ENCODE measurements around the gene NAA50. TPM values are rescaled to one million over a fixed set of nuclear protein-coding genes. Genes with fewer than 3 reads are reported as not detected.
A peak's percentile ranks its signal among the peaks of the same experiment; 100 is the strongest.

NAA50 gene
- total RNA-seq, 1 experiment from 2014 or later = 208 TPM

DNA sequence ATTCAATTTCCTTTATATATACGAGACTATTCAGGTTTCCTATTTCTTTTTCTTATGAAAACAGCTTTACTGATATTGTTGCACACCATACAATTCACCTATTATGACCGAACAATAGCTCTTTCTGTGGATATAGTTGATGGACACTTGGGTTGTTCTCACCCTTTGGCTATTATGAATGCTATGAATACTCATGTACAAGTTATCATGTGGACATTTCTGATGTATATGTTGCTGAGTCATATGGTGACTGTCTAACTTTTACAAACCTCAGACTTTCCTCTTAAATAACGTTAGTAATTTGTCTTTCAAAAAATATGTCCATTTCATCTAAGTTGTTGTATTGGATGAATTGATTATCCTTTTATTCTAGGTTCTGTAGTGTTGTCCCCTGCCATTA is 33.9 kb downstream of the NAA50 start:
- Histone ChIP-seq H3K9me3 (ENCODE audit: control insufficient read depth, insufficient read depth, low read depth, low read length) (no peaks in the 10 kb centered on the region), H3K36me3 (ENCODE audit: control insufficient read depth, insufficient read depth, low read length) (peaks cover 5% of the 10 kb centered on the region; the same call in 1 of the 2 replicates), H3K27me3 (ENCODE audit: control insufficient read depth, insufficient read depth, low read length) (no peaks in the 10 kb centered on the region), H3K4me1 (ENCODE audit: control insufficient read depth, insufficient read depth, low read length) (no peaks in the 10 kb centered on the region), H3K27ac (ENCODE audit: low read length) (no peak overlapping the region), H3K4me3 (ENCODE audit: low read depth in 2 of 2, low read length in 2 of 2) (no peak overlapping the region)
- DNase-seq (ENCODE audit: low read depth, low spot score) (no peak), ATAC-seq (peak; percentile 62; the same call in 1 of the 2 replicates)
- intact Hi-C loops (cut with micrococcal nuclease; ENCODE audit: unreplicated experiment) (no loop called here), in situ Hi-C loops (cut with HindIII; ENCODE audit: low pct_unique_long_range_greater_than_20kb, low sequenced_read_pairs) (no loop called here)
- no peak for TF ChIP-seq TCF7L2 (IDR thresholded peaks at IDR 0.05; ENCODE audit: low read depth, low read length)
- ChIA-PET POLR2A (interaction anchor here (0.7 kb wide), 1 partner anchor 1805 kb away, joined by 8 read pairs; no protein-coding TSS in a partner anchor), CTCF (interaction anchor here (0.6 kb wide), 3 partner anchors 28 to 382 kb away, joined by 4 to 5 read pairs (median 4); no protein-coding TSS in a partner anchor)
- no TSS peak for BruUV-seq (replicated peaks)

DNA sequence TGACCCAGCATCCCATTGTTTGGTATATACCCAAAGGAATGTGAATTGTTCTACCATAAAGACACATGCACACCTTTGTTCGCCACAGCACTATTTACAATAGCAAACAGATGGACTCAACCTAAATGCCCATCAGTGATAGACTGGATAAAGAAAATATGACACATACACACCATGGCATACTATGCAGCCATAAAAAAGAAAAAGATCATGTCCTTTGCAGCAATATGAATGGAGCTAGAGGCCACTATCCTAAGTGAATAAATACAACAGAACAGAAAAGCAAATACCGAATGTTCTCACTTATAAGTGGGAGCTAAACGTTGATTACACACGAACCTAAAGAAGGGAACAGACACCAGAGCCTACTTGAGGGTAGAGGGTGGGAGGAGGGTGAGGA is 38.2 kb downstream of the NAA50 start:
- Histone ChIP-seq H3K27me3 (ENCODE audit: control insufficient read depth, insufficient read depth, low read length) (no peaks in the 10 kb centered on the region), H3K27ac (ENCODE audit: low read length) (no peak overlapping the region), H3K4me1 (ENCODE audit: control insufficient read depth, insufficient read depth, low read length) (no peaks in the 10 kb centered on the region), H3K36me3 (ENCODE audit: control insufficient read depth, insufficient read depth, low read length) (no peaks in the 10 kb centered on the region), H3K4me3 (ENCODE audit: low read depth in 2 of 2, low read length in 2 of 2) (no peak overlapping the region), H3K9me3 (ENCODE audit: control insufficient read depth, insufficient read depth, low read depth, low read length) (no peaks in the 10 kb centered on the region)
- DNase-seq (ENCODE audit: low read depth, low spot score) = no peak
- in situ Hi-C loops (cut with HindIII; ENCODE audit: low pct_unique_long_range_greater_than_20kb, low sequenced_read_pairs) = no loop called here
- no TSS peak for BruUV-seq (replicated peaks)
- ATAC-seq = no peak
- intact Hi-C loops (cut with micrococcal nuclease; ENCODE audit: unreplicated experiment) = no loop called here
- TF ChIP-seq SIN3A (IDR thresholded peaks at IDR 0.05; ENCODE audit: borderline replicate concordance, insufficient read depth, low read depth, low read length) = no peak
- no peak for TF ChIP-seq TCF7L2 (IDR thresholded peaks at IDR 0.05; ENCODE audit: low read depth, low read length)
- TF ChIP-seq, protein P1, sequence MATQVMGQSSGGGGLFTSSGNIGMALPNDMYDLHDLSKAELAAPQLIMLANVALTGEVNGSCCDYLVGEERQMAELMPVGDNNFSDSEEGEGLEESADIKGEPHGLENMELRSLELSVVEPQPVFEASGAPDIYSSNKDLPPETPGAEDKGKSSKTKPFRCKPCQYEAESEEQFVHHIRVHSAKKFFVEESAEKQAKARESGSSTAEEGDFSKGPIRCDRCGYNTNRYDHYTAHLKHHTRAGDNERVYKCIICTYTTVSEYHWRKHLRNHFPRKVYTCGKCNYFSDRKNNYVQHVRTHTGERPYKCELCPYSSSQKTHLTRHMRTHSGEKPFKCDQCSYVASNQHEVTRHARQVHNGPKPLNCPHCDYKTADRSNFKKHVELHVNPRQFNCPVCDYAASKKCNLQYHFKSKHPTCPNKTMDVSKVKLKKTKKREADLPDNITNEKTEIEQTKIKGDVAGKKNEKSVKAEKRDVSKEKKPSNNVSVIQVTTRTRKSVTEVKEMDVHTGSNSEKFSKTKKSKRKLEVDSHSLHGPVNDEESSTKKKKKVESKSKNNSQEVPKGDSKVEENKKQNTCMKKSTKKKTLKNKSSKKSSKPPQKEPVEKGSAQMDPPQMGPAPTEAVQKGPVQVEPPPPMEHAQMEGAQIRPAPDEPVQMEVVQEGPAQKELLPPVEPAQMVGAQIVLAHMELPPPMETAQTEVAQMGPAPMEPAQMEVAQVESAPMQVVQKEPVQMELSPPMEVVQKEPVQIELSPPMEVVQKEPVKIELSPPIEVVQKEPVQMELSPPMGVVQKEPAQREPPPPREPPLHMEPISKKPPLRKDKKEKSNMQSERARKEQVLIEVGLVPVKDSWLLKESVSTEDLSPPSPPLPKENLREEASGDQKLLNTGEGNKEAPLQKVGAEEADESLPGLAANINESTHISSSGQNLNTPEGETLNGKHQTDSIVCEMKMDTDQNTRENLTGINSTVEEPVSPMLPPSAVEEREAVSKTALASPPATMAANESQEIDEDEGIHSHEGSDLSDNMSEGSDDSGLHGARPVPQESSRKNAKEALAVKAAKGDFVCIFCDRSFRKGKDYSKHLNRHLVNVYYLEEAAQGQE (IDR thresholded peaks at IDR 0.05; ENCODE audit: insufficient read depth in 1 of 2, low read depth in 2 of 2, low read length in 1 of 2) = no peak
- TF ChIP-seq CTCF (IDR thresholded peaks at IDR 0.05) = no peak
- no peak for TF ChIP-seq POLR2AphosphoS5 (IDR thresholded peaks at IDR 0.05; ENCODE audit: low read depth, low read length)
- ChIA-PET CTCF (no interaction called here), POLR2A (no interaction called here)

DNA sequence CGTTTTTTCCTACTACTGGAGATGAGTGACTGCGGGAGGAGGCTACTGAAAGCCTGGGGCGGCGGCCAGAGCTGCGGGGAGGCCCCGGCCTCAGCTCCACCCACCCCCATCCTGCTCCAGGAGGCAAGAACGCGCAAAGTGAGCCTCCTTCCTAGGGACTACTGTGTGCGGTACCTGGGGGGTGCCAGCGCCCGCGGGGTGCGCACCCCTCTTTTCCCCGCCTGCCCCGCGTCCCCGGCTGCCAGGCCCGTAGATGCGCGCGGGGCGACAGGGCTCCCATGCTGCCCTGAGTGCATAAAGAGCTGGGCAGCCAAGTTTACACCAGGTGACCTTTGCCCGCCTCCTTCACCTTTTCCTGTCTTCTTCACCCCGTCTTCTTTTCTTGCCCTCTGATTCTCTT is 47.1 kb downstream of the NAA50 start:
- Histone ChIP-seq H3K36me3 (ENCODE audit: control insufficient read depth, insufficient read depth, low read length) (no peaks in the 10 kb centered on the region), H3K27ac (ENCODE audit: low read length) (peak overlapping the region; percentile 98), H3K9me3 (ENCODE audit: control insufficient read depth, insufficient read depth, low read depth, low read length) (no peaks in the 10 kb centered on the region), H3K4me1 (ENCODE audit: control insufficient read depth, insufficient read depth, low read length) (peaks cover 17% of the 10 kb centered on the region), H3K27me3 (ENCODE audit: control insufficient read depth, insufficient read depth, low read length) (no peaks in the 10 kb centered on the region), H3K4me3 (ENCODE audit: low read depth in 2 of 2, low read length in 2 of 2) (peak overlapping the region; percentile 40 to 59)
- no TSS peak for BruUV-seq (replicated peaks)
- ChIA-PET POLR2A (interaction anchor here (0.6 to 0.7 kb wide), 3 partner anchors 29 to 686 kb away, joined by 4 to 5 read pairs (median 5); no protein-coding TSS in a partner anchor), CTCF (no interaction called here)
- intact Hi-C loops (cut with micrococcal nuclease; ENCODE audit: unreplicated experiment) (no loop called here), in situ Hi-C loops (cut with HindIII; ENCODE audit: low pct_unique_long_range_greater_than_20kb, low sequenced_read_pairs) (no loop called here)
- TF ChIP-seq CTCF (IDR thresholded peaks at IDR 0.05) (no peak), TCF7L2 (IDR thresholded peaks at IDR 0.05; ENCODE audit: low read depth, low read length) (no peak), SIN3A (IDR thresholded peaks at IDR 0.05; ENCODE audit: borderline replicate concordance, insufficient read depth, low read depth, low read length) (no peak), POLR2AphosphoS5 (IDR thresholded peaks at IDR 0.05; ENCODE audit: low read depth, low read length) (no peak; the same call in 1 of the 2 replicates)
- DNase-seq (ENCODE audit: low read depth, low spot score) (no peak), ATAC-seq (peak; percentile 57)

Measured in Panc1 (cell line).